K562 treated with DMSO at 1 percent for 48 hours (cell line): ENCODE results near the gene ITGA2. TPM values are rescaled to one million over a fixed set of nuclear protein-coding genes. Genes with fewer than 3 reads are reported as not detected.

Experiments
- total RNA-seq: library from RNA; unstranded; fragments of 300-600 nt; gene quantifications from 2 replicates; pipeline ENCODE4 v1.2.3, GENCODE V29; 2022; ENCODE audit warnings: low replicate concordance; ENCODE audit errors: extremely low read depth

The ITGA2 gene
- not detected in 2 replicates for total RNA-seq

DNA sequence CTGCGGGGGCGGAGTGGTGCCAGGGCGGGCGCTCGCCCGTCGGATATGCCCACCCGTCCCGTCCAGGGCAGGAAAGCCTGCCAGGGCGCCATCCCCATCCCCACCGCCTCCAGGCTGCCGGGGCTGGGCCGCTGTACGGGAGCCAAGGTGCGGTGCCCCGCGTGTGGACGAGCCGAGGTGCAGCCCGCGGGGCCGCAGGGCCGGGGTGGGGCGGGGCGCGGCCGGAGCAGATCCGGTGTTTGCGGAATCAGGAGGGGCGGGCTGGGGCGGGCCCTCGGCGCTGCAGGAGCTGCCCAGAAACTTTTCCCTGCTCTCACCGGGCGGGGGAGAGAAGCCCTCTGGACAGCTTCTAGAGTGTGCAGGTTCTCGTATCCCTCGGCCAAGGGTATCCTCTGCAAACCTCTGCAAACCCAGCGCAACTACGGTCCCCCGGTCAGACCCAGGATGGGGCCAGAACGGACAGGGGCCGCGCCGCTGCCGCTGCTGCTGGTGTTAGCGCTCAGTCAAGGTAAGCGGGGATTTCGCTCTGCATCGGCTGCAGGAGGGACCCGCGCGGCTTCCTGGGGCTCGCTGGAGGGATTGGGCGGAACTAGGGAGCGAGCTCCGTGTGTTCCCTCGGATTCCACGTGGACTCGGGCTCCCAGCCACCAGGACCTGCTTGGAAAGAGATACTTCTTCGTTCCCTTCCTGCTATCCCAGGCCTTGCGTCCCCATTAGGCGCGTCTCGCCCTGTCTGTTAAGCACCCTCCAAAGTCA, at the start of gene ITGA2:
ITGA2 (plus strand) TSS at position 328 of the 756 bp plus-strand sequence; CDS start at position 445, 117 bp downstream.

DNA sequence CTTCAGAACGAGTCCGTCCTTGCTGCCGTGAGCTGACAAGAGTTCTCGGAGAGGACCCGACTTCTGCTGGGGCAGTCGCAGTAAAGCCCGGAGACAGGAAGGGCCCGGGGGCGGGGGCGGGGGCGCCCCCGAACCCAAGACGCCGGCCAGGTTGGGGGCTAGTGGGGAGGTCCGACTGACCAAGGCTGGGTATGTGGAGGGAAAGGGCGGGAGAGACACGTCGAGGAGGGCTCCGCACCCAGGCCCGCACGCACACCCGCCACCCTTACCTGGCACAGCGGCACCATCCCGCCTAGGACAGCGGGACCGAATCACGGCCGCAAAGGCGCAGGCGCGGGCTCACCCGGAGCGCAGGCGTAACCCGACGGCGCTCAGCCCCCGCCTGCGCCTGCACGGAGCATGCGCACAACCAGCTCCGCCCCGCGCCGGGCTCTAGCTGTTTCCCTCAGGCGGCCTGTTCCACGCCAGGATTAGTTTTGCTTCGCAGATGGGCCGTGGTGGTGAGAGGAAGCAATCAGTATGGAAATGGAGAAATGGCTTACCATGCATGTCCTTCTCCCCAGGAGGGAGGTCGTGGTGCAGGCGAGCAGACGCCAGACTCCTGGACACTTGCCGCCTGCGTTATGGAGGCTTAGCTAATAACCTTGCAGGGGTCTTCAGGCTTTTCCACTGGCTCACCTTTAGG, 120.4 kb downstream of the ITGA2 start, which contains the start of gene MOCS2:
MOCS2 (minus strand) TSS at position 315 of the 685 bp plus-strand sequence. CDS start 2,583 bp downstream, outside the sequence.

Other genes starting within 250 kb of the ITGA2 start
- gene ITGA1, start 201.4 kb upstream of the ITGA2 start, total RNA-seq = not detected in 2 replicates
- not detected in 2 replicates for gene PELO, start 201.4 kb upstream of the ITGA2 start, total RNA-seq
- gene MOCS2, start 120.4 kb downstream of the ITGA2 start, total RNA-seq = not detected in 2 replicates